Upper lobe of right lung (tissue), 1 donor: ENCODE measurements around the gene CLPTM1L. TPM values are rescaled to one million over a fixed set of nuclear protein-coding genes. Genes with fewer than 3 reads are reported as not detected.
A peak's percentile ranks its signal among the peaks of the same experiment; 100 is the strongest.

Experiments used
- ATAC-seq: fragments of 200-7000 bp; cut with Tn5 transposase; one replicate; pipeline ENCODE4 v1.9.1; 2020; ENCODE audit warnings: mild to moderate bottlenecking, moderate library complexity
- DNase-seq: peaks from one replicate; pipeline ENCODE4 v3.0.0-alpha.2; 2020
- H3K27ac ChIP-seq: fragments of 200-600 bp; one replicate; pipeline ENCODE4 v1.8.0; 2022
- H3K27me3 ChIP-seq: fragments of 200-600 bp; one replicate; pipeline ENCODE4 v1.8.0; 2022; ENCODE audit warnings: mild to moderate bottlenecking
- H3K36me3 ChIP-seq: fragments of 200-600 bp; one replicate; pipeline ENCODE4 v1.8.0; 2022
- H3K4me1 ChIP-seq: fragments of 200-600 bp; one replicate; pipeline ENCODE4 v1.8.0; 2022
- H3K4me3 ChIP-seq: fragments of 200-600 bp; one replicate; pipeline ENCODE4 v1.8.0; 2022; ENCODE audit warnings: mild to moderate bottlenecking
- H3K9me3 ChIP-seq: fragments of 200-600 bp; one replicate; pipeline ENCODE4 v1.8.0; 2022
- CTCF ChIP-seq: fragments of 200-600 bp; IDR thresholded peaks from one replicate; pipeline ENCODE4 v1.8.0; 2022; ENCODE audit warnings: antibody characterized with exemption
- intact Hi-C: fragments of 100-400 bp; cut with DNase I; formaldehyde crosslinking; loops from one replicate; pipeline ENCODE4 v1.11.0; 2022
- total RNA-seq: library from RNA; stranded (reverse); fragmentation: NEBNext Ultra II Directional; extraction: Animal tissue kit (Norgen Biotek cat#: 25700); gene quantifications from one replicate; pipeline ENCODE4 v1.2.1, GENCODE V29; 2021
- donor health status: DM: no; HTN: yes; CAD: no; lungs with severe emphysema.

CLPTM1L gene
- total RNA-seq, 1 donor from 2014 or later, result 153 TPM

DNA sequence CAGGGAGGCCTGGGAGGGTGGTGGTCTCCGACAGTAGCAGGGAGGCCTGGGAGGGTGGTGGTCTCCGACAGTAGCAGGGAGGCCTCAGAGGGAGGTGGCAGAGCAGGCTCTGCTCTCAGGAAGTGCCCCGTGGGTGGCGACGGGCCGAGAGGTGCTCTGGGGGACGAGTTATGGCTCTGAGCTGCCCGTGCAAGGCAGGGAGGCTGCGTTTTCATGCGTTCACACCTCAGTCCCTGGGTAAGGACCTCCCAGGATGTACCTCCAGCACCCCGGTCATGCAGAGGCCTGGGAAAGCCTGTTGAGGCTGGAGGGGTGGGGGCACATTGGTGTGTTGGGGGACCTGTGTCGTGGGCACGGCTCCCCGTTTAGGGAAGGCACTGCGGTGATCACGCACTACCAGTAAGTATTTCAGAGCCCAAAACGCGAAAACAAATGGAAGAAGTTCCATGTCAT, 37.4 kb upstream of the CLPTM1L start:
- peaks cover 14% of the 10 kb centered on the region for H3K4me1 ChIP-seq
- no peaks in the 10 kb centered on the region for H3K36me3 ChIP-seq
- no peak for TF ChIP-seq CTCF
- DNase-seq, result no peak
- intact Hi-C loops, result no loop called here
- no peaks in the 10 kb centered on the region for H3K27me3 ChIP-seq
- no peak for ATAC-seq
- no peak overlapping the region for H3K4me3 ChIP-seq
- no peak overlapping the region for H3K27ac ChIP-seq
- H3K9me3 ChIP-seq, result no peaks in the 10 kb centered on the region

GRCh38 chr5:1381370-1382247, 36.7 kb upstream of the CLPTM1L start:
- Histone ChIP-seq H3K36me3 (no peaks in the 10 kb centered on the region), H3K27ac (no peak overlapping the region), H3K4me3 (no peak overlapping the region), H3K9me3 (no peaks in the 10 kb centered on the region), H3K4me1 (peaks cover 9% of the 10 kb centered on the region), H3K27me3 (no peaks in the 10 kb centered on the region)
- ATAC-seq (no peak), DNase-seq (no peak)
- intact Hi-C loops, result no loop called here
- TF ChIP-seq CTCF, result no peak

DNA sequence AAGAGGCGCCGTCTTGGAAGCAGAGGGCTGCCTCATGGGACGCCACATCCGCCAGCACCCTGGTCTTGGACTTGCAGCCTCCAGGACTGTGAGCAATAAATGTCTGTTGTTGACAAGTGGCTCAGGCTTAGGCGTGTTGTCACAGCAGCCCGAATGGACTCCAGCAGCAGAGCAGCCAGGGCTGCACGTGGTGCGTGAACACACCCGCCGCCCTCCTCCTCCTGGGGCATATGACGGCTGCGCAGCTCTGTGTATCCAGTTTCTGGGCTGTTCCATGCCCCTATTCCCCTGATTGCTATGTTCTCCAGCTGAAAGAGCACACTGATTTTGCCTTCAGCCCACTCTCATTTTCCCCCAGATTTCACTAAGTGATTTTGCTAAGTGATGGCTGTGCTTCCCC, 36.0 kb upstream of the CLPTM1L start:
- peak overlapping the region; percentile 25 for H3K4me3 ChIP-seq
- H3K9me3 ChIP-seq, result no peaks in the 10 kb centered on the region
- no peak overlapping the region for H3K27ac ChIP-seq
- TF ChIP-seq CTCF, result no peak
- no peaks in the 10 kb centered on the region for H3K27me3 ChIP-seq
- no peaks in the 10 kb centered on the region for H3K36me3 ChIP-seq
- H3K4me1 ChIP-seq, result peaks cover 6% of the 10 kb centered on the region
- no peak for ATAC-seq
- DNase-seq, result no peak
- intact Hi-C loops, result no loop called here

DNA sequence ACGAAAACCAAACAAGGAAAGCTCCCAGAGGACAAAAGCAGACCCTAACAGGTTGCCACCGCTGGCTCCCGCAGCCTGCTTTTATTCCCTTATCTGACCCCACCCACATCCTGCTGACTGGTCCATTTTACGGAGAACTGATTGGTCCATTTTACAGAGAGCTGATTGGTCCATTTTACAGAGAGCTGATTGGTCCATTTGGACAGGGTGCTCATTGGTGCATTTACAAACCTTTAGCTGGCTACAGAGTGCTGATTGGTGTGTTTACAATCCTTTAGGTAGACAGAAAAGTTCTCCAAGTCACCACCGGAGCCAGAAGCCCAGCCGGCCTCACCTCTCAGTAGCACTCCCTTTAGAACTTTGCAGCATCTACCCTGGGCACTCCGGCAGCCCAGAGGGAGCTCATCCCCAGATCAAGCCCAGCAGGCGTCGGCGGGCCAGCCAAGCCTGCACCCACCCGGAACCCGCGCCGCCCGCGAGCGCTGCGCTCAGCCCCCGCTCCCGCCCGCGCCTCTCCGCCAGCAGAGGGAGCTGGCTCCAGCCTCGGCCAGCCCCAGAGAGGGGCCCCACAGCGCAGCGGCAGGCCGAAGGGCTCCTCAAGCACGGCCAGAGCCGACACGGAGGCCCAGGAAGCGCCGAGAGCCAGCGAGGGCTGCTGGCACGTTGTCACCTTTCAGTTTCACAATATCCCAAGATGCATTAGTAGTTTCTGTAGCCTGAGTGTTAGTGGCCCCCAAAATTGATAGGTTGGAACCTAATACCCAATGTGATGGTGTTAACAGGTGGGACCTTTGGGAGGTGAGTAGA, 35.3 kb upstream of the CLPTM1L start:
- DNase-seq, result peak; percentile 90

More for the DNA sequence above, 35.3 kb upstream of the CLPTM1L start:
- ATAC-seq, result peak; percentile 92
- Histone ChIP-seq H3K4me3 (peak overlapping the region; percentile 25), H3K27ac (no peak overlapping the region), H3K4me1 (peaks cover 4% of the 10 kb centered on the region), H3K9me3 (no peaks in the 10 kb centered on the region), H3K36me3 (no peaks in the 10 kb centered on the region), H3K27me3 (no peaks in the 10 kb centered on the region)
- intact Hi-C loops, result no loop called here
- peak; percentile 76 for TF ChIP-seq CTCF
